GM04504 (cell line): ENCODE data around the gene MAP3K21.

ENCODE experiments used
- DNase-seq: peaks from one replicate; pipeline ENCODE4 v3.0.0-alpha.2; 2012; ENCODE audit warnings: low read depth

The MAP3K21 gene

DNA sequence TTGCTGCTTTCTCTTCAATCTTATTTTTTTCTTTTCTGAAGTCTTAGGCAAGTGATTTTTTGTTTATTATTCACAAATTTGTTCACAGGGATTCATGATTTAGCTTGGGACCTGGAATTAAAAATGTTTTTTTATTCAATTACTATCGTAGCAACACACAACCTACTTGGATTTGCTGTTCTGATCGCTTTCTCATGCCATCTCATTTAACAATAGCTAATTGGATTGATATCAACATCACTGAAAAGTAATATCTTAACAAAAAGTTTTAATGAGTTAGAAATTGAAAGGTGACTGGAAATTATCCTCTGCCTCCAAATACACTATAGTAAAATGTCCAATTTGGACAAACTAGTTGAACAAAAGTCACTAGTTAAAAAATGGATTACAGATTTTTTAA, 32.4 kb downstream of the MAP3K21 start:
- no peak for DNase-seq

DNA sequence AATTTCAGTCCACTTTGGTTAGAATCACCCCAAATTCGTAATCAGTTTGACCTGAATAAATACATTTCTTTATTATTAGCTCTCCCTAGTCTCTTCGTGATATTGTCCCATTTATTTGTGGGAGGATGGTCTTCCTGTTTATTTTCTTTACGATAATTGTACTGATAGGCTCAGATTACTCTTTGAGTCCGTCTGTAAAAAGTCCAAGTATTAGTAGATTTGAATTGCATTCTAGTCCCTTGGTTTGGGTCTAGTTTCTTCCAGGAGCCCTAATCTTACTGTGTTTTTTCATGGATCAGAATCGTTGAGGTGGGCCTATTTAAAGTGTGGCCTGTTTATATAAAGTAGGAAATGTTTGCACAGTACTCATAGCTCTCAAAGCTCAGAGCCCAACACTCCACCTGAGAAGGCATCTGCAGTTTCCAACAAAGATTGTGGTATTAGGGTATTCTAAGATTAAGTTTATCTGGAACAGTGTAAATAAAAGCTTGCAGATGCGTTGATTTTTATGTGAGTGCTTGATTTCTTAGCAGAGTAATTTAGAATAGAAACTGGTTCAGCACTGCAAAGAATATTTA, 33.1 kb downstream of the MAP3K21 start:
- no peak for DNase-seq

DNA sequence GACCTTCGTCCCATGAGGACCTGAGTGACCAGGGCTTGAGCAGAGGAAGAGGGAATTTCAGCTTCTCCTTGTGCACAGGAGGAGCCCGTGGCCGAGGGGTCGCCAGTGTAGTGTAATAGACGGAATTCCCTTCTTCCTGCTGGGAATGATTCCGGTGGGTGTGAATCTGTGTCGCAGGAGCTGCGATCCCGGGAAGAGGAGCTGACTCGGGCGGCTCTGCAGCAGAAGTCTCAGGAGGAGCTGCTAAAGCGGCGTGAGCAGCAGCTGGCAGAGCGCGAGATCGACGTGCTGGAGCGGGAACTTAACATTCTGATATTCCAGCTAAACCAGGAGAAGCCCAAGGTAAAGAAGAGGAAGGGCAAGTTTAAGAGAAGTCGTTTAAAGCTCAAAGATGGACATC, 34.4 kb downstream of the MAP3K21 start:
- no peak for DNase-seq

GRCh38 chr1:233362743-233363142, 35.2 kb downstream of the MAP3K21 start:
- DNase-seq: no peak

GRCh38 chr1:233364026-233364425, 36.5 kb downstream of the MAP3K21 start:
- no peak for DNase-seq

DNA sequence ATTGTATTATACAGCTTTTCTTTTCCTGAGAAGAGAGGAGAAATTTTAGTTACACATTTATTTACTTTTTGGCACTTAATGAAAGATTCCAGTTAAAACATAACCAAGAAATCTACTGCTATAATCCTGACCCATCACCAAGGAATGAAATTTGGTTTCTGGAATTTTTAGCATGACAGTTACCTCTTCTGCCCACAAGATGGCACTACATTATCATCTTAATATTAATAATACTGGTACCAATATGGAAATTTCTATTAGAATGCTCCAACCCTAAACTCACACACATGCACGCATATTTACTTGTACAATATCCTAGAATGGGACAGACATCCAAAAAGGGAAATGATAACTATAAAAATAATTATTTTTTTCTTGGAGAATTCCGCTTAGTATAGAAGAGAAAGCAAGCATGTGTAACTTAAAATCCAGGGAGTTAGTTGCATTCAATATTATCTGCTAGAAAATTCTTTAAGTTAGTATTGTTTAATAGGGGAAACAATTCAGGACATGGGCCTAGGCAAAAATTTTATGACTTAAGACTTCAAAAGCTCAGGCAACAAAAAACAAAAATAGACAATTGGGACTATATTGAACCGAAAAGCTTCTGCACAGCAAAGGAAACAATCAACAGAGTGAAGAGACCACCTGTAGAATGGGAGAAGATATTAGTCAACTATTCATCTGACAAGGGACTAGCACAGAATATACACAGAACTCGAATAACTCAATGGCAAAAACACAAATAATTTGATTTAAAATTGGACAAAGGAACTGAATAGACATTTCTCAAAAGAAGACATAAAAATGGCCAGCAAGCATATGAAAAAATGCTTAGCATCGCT, 37.4 kb downstream of the MAP3K21 start:
- DNase-seq: no peak

DNA sequence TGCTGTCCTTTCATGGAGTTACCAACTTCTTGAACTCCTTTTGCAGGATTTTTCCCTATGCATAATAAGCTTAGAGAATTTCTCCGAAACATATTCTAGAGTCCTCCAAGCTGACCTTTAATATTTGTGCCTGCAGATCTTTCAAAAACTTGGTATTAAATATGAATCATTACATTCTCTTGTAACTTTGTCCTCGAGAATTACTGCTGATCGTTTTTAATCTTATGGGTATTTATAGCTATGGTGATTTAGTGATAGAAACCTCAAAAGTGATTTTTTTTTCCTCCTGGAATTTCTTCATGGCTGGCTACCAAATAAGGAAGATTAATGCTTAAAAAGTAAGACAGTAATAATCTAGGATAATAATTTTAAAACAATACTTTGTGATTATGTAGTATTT, 39.1 kb downstream of the MAP3K21 start:
- no peak for DNase-seq

DNA sequence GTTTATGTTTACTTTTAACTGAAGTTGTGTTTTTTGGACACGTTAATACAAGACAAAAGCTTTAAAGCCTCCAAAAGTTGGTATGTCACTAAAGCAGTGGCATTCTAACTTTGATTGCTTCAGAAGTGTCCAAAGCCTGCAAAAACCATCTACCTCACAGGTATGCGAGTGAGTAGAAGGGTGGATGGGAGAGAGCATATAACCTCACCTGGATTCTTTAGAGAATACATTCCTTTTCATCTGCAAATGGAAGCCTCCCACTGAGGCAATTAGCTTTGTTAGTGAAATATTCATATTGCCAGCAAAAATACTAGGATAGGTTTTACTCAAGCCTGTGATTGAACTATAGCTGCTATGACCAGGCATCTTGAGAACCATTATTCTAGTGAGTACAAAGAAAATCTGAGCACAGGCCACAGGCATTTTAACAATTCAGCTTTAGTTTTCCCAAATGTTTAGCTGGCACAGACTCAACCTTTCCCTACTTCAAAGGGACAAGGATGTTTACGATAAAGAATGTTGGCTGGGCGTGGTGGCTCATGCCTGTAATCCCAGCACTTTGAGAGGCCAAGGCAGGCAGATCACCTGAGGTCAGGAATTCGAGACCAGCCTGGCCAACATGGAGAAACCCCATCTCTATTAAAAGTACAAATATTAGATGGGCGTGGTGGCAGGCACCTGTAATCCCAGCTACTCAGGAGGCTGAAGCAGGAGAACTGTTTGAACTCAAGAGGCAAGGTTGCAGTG, 39.7 kb downstream of the MAP3K21 start:
- DNase-seq: no peak

DNA sequence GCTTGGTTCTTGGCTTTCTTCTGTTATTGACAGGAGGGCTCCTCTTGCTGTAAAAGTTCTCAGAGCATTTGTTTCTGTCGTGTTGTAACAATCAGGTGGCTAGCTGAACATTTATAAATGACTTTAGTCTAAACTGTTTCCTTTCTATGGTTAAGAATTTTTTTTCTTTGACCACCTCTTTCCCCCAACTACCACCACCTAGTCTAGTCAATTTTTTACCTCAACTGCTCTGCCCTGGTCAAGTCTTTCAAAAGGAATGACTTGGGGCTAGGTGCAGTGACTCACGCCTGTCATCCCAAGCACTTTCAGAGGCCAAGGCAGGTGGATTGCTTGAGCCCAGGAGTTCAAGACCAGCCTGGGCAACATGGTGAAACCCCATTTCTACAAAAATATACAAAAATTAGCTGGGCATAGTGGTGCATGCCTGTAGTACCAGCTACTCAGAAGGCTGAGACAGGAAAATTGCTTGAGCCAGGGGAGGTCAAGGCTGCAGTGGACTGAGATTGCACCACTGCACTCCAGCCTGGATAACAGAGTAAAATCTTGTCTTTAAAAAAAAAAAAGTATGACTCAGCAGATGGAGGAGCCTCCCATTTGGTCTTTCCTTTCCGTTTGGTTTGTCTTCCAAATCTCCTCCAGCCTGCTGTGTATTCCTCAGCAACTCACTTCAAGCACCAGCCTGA, 40.7 kb downstream of the MAP3K21 start:
- DNase-seq: no peak

GRCh38 chr1:233368789-233369130, 41.2 kb downstream of the MAP3K21 start:
- no peak for DNase-seq

DNA sequence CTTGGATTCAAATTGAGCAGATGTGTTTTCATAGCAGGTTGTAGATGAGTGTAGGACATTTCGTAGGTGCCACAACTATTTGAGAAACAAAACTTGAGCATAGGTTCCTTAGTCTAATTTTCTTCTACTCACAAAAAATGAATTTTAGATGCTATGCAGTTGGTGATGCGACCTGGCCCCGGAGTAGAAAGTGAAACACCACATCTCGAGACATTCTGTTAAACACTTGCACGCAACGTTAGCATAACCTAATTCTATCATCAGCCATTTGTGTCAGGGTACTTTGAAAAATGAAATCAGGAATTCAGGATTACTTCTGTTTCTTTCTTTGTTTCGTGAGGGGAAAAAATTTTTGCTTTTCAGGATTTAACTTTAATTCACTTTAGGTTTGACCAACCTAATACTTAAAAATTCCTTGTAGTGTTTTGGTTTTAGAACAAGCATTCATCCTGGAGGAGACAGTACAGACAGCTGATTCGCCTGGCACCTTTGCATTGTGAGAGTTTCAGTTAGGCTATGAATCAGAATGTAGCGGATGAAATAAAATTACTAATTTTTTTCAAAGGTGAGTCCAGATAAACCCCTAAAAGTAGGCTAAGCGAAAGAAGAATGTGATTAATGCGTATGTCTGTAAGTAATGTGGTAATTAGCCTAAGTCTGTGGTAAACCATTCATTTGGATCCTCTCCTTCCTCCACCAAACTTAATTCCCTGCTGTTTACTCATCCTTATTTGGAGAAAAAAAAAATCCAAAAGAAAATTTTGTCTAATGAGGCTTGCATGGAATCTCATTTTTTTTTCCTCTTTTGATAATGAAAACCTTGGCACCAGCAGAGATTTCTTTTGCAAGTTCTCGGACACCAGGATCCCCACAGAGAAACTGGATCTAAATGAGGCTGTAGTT, 44.9 kb downstream of the MAP3K21 start:
- DNase-seq: no peak

- DNase-seq: no peak
Observed at GRCh38 chr1:233373226-233373625, 45.7 kb downstream of the MAP3K21 start.

- DNase-seq: no peak
Observed at GRCh38 chr1:233375653-233376052, 48.1 kb downstream of the MAP3K21 start.

- no peak for DNase-seq
Observed at GRCh38 chr1:233376382-233377110, 49.0 kb downstream of the MAP3K21 start.

GRCh38 chr1:233379869-233380438, 52.4 kb downstream of the MAP3K21 start:
- no peak for DNase-seq

DNA sequence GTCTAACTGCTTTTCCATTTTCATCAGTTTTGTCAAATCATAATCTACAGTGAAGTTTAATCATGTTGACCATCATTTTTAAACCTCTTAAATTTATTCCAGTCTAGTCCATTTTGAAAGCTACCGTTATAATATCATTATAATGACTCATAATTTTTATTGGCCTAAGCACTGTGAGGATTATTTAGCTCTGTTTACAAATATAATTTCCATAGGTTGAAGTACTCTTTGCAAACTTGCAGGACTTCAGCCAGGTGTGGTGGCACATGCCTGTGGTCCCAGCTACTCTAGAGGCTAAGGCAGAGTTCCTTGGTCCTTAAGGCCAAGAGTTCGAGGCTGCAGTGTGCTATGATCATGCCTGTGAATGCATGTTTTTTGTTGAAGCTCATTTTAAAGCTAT, 54.3 kb downstream of the MAP3K21 start:
- no peak for DNase-seq

DNA sequence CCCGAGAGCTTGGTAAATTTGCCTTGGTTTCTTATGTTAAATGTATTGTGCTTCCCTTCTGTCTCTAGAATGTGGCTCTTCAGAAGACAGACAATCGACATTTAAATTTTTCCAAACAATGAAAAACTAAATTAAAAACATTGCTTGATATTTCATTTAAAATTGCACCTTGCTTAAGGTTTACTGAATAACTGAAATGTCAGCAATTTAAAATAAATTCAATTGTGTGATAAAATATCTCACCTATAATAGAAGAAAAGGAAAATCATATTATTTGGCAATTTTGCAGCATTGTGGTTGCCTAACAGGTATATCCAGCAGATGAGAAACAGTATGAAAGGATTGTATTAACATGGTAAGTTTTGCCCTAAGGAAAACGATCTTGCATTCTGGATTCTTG, 56.5 kb downstream of the MAP3K21 start:
- DNase-seq: no peak

DNA sequence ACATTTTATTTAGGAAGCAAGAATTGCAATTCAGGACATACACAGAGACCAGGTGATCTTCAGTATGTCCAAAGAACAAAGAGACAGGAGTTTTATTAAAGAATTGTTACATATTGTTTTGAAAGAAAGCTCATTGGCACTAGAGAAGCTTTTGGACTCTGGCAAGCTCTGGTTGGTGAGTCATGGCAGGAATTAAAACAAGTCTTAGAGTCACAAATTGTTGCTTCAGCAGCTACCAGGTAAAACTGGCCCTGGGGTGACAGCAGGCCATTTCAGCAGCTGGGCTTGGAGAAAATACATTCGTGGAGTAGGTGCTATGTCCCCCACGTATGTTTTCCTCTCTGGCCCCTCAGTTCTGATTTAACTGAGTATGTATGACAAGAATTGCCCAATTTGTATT, 58.8 kb downstream of the MAP3K21 start:
- DNase-seq: no peak

GRCh38 chr1:233387585-233387984, 60.1 kb downstream of the MAP3K21 start:
- DNase-seq: no peak

- no peak for DNase-seq
Observed at GRCh38 chr1:233389169-233389568, 61.6 kb downstream of the MAP3K21 start.

DNA sequence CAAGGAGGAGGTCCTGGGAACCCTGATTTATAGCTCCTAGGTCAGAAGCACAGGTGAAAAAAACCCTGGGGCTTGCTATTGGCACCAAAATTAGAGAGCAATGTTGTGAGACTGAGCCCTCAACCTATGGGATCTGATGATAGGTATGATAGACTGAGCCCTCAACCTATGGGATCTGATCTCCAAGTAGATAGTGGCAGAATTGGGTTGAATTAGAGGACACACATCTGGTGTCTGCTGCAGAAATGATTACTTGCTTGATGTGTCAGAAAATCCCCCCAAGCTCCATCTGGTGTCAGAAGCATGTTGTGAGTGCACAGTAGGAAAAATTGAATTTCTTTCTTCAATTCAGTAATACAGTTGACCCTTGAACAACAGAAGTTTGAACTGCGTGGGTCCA, 62.4 kb downstream of the MAP3K21 start:
- no peak for DNase-seq
